ENCODE measurements around the gene EIF2A.
"Not testable (repeated sequence)": the region's sequence is repeated elsewhere in the genome, so short reads cannot be mapped to it uniquely, and the experiment has no call there.

The EIF2A gene

GRCh38 chr3:150544041-150544440 lies 2.5 kb upstream of the EIF2A start:
- no peak for DNase-seq

- no peak for DNase-seq
These were observed 1.9 kb upstream of the EIF2A start for GRCh38 chr3:150544726-150545125.

GRCh38 chr3:150545419-150546225 lies 965 bp upstream of the EIF2A start:
- no peak for DNase-seq

- DNase-seq, result no peak
These were observed 606 bp downstream of the EIF2A start for GRCh38 chr3:150547045-150547741.

GRCh38 chr3:150555859-150556436 lies 9.4 kb downstream of the EIF2A start:
- DNase-seq, result no peak

- no peak for DNase-seq
These were observed 10.2 kb downstream of the EIF2A start for GRCh38 chr3:150556792-150557191.

GRCh38 chr3:150557725-150558124 lies 11.1 kb downstream of the EIF2A start:
- no peak for DNase-seq

GRCh38 chr3:150564243-150564642 lies 17.7 kb downstream of the EIF2A start:
- no peak for DNase-seq

GRCh38 chr3:150567328-150567727 lies 20.7 kb downstream of the EIF2A start:
- DNase-seq, result no peak

- DNase-seq, result no peak
These were observed 31.3 kb downstream of the EIF2A start for GRCh38 chr3:150577855-150578254.

GRCh38 chr3:150581174-150581573 lies 34.6 kb downstream of the EIF2A start:
- no peak for DNase-seq

GRCh38 chr3:150582620-150583019 lies 36.0 kb downstream of the EIF2A start:
- DNase-seq, result no peak

- no peak for DNase-seq
These were observed 36.4 kb downstream of the EIF2A start for GRCh38 chr3:150583028-150583427.

- no peak for DNase-seq
These were observed 41.6 kb downstream of the EIF2A start for GRCh38 chr3:150588027-150588830.

GRCh38 chr3:150589759-150590158 lies 43.2 kb downstream of the EIF2A start:
- no peak for DNase-seq

GRCh38 chr3:150594150-150594549 lies 47.6 kb downstream of the EIF2A start:
- DNase-seq, result no peak

GRCh38 chr3:150597646-150598045 lies 51.1 kb downstream of the EIF2A start:
- DNase-seq, result no peak

- DNase-seq, result no peak
These were observed 53.2 kb downstream of the EIF2A start for GRCh38 chr3:150599611-150600297.

GRCh38 chr3:150600647-150601530 lies 54.3 kb downstream of the EIF2A start:
- DNase-seq, result not testable (repeated sequence)

GRCh38 chr3:150602426-150603152 lies 56.0 kb downstream of the EIF2A start:
- DNase-seq, result no peak

Measured in activated T-cell treated with anti-CD3 and anti-CD28 coated beads, Interleukin-2, amount 50 U/mL, for 48 hours (primary cell).